DOHH2 (cell line): ENCODE results near the gene RIMBP2.

Source experiments
- H3F3A ChIP-seq: fragments of 200-600 bp; sonication (generic), shearing (Covaris generic); 2 replicates; pipeline ENCODE4 v1.6.0; 2016; ENCODE audit warnings: antibody characterized with exemption, mild to moderate bottlenecking; ENCODE audit not compliant: control insufficient read depth, insufficient read depth
- H3K27ac ChIP-seq: fragments of 200-600 bp; sonication (generic); 2 replicates; pipeline ENCODE4 v1.5.1; 2014; ENCODE audit warnings: low read depth, mild to moderate bottlenecking, low read length, moderate library complexity
- H3K27me3 ChIP-seq: fragments of 200-600 bp; sonication (generic); 2 replicates; pipeline ENCODE4 v1.6.1; 2014; ENCODE audit warnings: mild to moderate bottlenecking, low read length, mixed read lengths; ENCODE audit not compliant: control insufficient read depth
- H3K36me3 ChIP-seq: fragments of 200-600 bp; sonication (generic); 2 replicates; pipeline ENCODE4 v1.6.1; 2014; ENCODE audit warnings: mild to moderate bottlenecking, low read length, moderate library complexity, mixed read lengths; ENCODE audit not compliant: control insufficient read depth
- H3K4me1 ChIP-seq: fragments of 200-600 bp; sonication (generic); 2 replicates; pipeline ENCODE4 v1.6.1; 2014; ENCODE audit warnings: mild to moderate bottlenecking, low read length, mixed read lengths; ENCODE audit not compliant: control insufficient read depth
- H3K4me2 ChIP-seq: fragments of 200-600 bp; sonication (generic); 2 replicates; pipeline ENCODE4 v1.6.0; 2014; ENCODE audit warnings: mild to moderate bottlenecking, low read length, moderate library complexity
- H3K4me3 ChIP-seq: fragments of 200-600 bp; sonication (generic); 2 replicates; pipeline ENCODE4 v1.5.1; 2014; ENCODE audit warnings: mild to moderate bottlenecking, low read length, mixed read lengths
- H3K79me2 ChIP-seq: fragments of 200-600 bp; sonication (generic); 2 replicates; pipeline ENCODE4 v1.6.1; 2014; ENCODE audit warnings: mild to moderate bottlenecking, low read length, mixed read lengths; ENCODE audit not compliant: control insufficient read depth
- H3K9me2 ChIP-seq: fragments of 200-600 bp; sonication (generic); replicated peaks from 2 replicates; pipeline ENCODE4 v1.6.1; 2014; ENCODE audit warnings: mild to moderate bottlenecking, low read length, mixed read lengths; ENCODE audit not compliant: control insufficient read depth
- H3K9me3 ChIP-seq: fragments of 200-600 bp; sonication (generic); 2 replicates; pipeline ENCODE4 v1.6.1; 2014; ENCODE audit warnings: antibody characterized with exemption, low read length, mixed read lengths; ENCODE audit not compliant: control insufficient read depth, insufficient read depth
- H4K20me1 ChIP-seq: fragments of 200-600 bp; sonication (generic); 2 replicates; pipeline ENCODE4 v1.6.0; 2014; ENCODE audit warnings: low read depth, mild to moderate bottlenecking, antibody characterized with exemption, low read length, moderate library complexity; ENCODE audit not compliant: control insufficient read depth, insufficient read depth
- CTCF ChIP-seq: fragments of 200-600 bp; sonication (generic); IDR thresholded peaks from one replicate; pipeline ENCODE4 v1.5.1; 2014; ENCODE audit warnings: antibody characterized with exemption, mild to moderate bottlenecking, low read depth, low read length; ENCODE audit not compliant: poor library complexity, severe bottlenecking
- EZH2phosphoT487 ChIP-seq: fragments of 200-600 bp; sonication (generic); IDR thresholded peaks from 2 replicates; pipeline ENCODE4 v1.6.1; 2017; ENCODE audit warnings: borderline replicate concordance, mild to moderate bottlenecking, antibody characterized with exemption, low read length, moderate library complexity, mixed read lengths

The RIMBP2 gene

GRCh38 chr12:130434560-130434959, 281.5 kb downstream of the RIMBP2 start:
- Histone ChIP-seq H3K27ac (no peak overlapping the region), H3K27me3 (no peaks in the 10 kb centered on the region), H3K36me3 (no peaks in the 10 kb centered on the region), H3K9me3 (no peaks in the 10 kb centered on the region), H3K4me2 (no peak overlapping the region), H3F3A (no peaks in the 10 kb centered on the region), H3K4me1 (no peaks in the 10 kb centered on the region), H3K79me2 (no peaks in the 10 kb centered on the region), H4K20me1 (no peaks in the 10 kb centered on the region), H3K9me2 (no peaks in the 10 kb centered on the region), H3K4me3 (no peak overlapping the region)
- TF ChIP-seq CTCF (no peak), EZH2phosphoT487 (no peak)

GRCh38 chr12:130433834-130434233, 282.3 kb downstream of the RIMBP2 start:
- Histone ChIP-seq H3F3A (no peaks in the 10 kb centered on the region), H3K9me2 (no peaks in the 10 kb centered on the region), H3K36me3 (no peaks in the 10 kb centered on the region), H4K20me1 (no peaks in the 10 kb centered on the region), H3K27ac (no peak overlapping the region), H3K4me3 (no peak overlapping the region), H3K4me1 (no peaks in the 10 kb centered on the region), H3K79me2 (no peaks in the 10 kb centered on the region), H3K4me2 (no peak overlapping the region), H3K27me3 (no peaks in the 10 kb centered on the region), H3K9me3 (no peaks in the 10 kb centered on the region)
- no peak for TF ChIP-seq CTCF
- no peak for TF ChIP-seq EZH2phosphoT487

GRCh38 chr12:130433411-130433810, 282.7 kb downstream of the RIMBP2 start:
- no peaks in the 10 kb centered on the region for H3K9me3 ChIP-seq

More at GRCh38 chr12:130433411-130433810, 282.7 kb downstream of the RIMBP2 start:
- H3K27ac ChIP-seq, result no peak overlapping the region
- H3K4me3 ChIP-seq, result no peak overlapping the region
- no peak overlapping the region for H3K4me2 ChIP-seq
- no peaks in the 10 kb centered on the region for H3K9me2 ChIP-seq
- no peaks in the 10 kb centered on the region for H3K79me2 ChIP-seq
- H3K27me3 ChIP-seq, result no peaks in the 10 kb centered on the region
- TF ChIP-seq CTCF (no peak), EZH2phosphoT487 (no peak)
- H3K36me3 ChIP-seq, result no peaks in the 10 kb centered on the region
- no peaks in the 10 kb centered on the region for H3F3A ChIP-seq
- H3K4me1 ChIP-seq, result no peaks in the 10 kb centered on the region
- no peaks in the 10 kb centered on the region for H4K20me1 ChIP-seq
